ENCODE results near the gene CBX7. TPM values are rescaled to one million over a fixed set of nuclear protein-coding genes. Genes with fewer than 3 reads are reported as not detected.

Gene CBX7
- total RNA-seq, 4 donors from 2014 or later: 47.6 to 108 (median 64.8) TPM

GRCh38 chr22:39114112-39114511 is 38.4 kb downstream of the CBX7 start:
- no peak for TF ChIP-seq CTCF (IDR thresholded peaks at IDR 0.05)
- H3K4me3 ChIP-seq (ENCODE audit: low read depth, poor library complexity, severe bottlenecking): no peak overlapping the region
- 59 to 65% methylated on average over 6 of the region's 6 CpGs for WGBS, 2 donors
- intact Hi-C loops (cut with DNase I; ENCODE audit: low total_unique reads): no loop called here
- DNase-seq (ENCODE audit: low spot score in 2 of 2): no peak

DNA sequence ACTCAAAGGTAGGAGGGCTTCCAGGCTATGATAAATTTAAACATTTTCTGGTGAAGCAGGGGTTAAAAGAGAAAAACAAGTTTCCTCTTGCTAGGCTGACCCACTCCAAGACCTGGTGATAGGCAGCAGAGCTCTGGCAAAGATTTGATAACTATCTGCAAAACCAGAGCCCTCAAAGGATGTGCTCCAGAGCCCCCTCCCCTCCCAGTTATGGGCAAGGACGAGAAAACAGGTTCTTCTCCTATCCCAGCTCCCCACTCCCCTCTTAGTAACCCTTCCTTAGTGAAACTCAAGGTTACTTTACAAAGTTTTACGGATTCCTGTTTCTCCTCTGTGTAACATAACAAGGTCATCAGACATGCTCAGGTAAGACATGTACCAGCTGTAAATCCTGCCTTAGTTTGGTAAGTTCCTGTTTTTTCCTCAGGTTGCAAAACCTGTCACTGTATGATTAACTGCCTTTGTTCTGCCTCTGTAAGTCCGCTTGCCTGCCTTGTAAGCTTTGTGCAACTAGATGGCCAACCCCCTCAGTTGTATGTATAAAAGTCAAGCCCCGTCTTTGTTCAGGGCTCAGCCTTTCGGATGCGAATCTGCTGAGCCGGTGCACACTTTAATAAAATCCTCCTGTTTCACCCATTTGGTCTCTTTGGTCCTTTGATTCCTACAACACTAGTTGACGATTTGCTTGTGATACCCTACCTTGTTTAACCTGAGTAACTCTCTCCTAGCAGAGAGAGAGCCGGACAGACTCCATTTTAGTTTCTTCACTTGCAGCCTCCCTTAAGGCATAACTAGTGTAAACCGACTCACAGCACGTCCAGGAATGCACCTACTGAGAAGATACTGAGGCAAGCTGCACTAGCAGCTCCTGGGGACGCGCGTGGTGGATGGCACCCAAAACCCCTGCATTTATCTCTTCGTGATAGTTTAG is 41.6 kb downstream of the CBX7 start:
- H3K4me3 ChIP-seq (ENCODE audit: low read depth, poor library complexity, severe bottlenecking): no peak overlapping the region
- intact Hi-C loops (cut with DNase I; ENCODE audit: low total_unique reads): no loop called here
- WGBS, 2 donors: 61 to 68% methylated on average over 15 of the region's 15 CpGs
- no peak for DNase-seq (ENCODE audit: low spot score in 2 of 2)
- TF ChIP-seq CTCF (IDR thresholded peaks at IDR 0.05) (no peak), POLR2A (IDR thresholded peaks at IDR 0.05) (no peak)

DNA sequence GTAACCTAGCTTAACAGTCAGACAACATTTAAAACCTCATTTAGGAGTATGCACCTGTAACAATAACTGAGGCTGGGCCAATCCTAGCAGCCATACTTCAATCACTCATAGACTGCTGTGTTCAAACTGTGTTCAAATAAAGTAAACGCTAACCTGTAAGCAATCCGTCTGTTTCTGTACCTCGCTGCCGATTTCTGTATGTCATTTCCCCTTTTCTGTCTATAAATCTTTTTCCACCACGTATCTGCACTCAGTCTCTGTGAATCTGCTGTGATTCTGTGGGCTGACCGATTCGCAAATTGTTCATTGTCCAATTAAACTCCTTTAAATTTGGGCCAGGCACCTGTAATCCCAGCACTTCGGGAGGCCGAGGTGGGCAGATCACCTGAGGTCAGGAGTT is 43.1 kb downstream of the CBX7 start:
- TF ChIP-seq CTCF (IDR thresholded peaks at IDR 0.05) (no peak), POLR2A (IDR thresholded peaks at IDR 0.05) (no peak)
- intact Hi-C loops (cut with DNase I; ENCODE audit: low total_unique reads): no loop called here
- WGBS, 2 donors: 89 to 91% methylated on average over 9 of the region's 9 CpGs

DNA sequence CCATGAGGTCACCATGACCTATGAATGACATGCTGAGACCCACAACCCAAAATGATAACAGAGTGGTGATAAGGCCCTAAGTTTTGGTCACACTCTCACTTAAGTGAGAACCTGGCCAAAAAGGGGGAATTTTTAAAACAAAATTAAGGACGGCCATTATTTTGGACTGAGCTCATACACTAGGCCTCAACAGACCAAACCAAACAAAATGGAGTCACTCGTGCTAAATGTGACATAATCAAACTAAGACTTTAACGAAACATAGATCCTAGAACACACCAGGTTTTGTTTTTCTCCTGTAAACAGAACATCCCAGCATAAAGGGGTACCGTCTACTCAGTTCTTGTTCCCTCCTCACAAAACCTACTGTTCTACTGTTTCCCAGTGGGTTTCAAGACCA is 44.0 kb downstream of the CBX7 start:
- 95 to 98% methylated on average over 4 of the region's 4 CpGs for WGBS, 2 donors

More for the DNA sequence above, 43.1 kb downstream of the CBX7 start:
- DNase-seq (ENCODE audit: low spot score in 2 of 2): no peak
- H3K4me3 ChIP-seq (ENCODE audit: low read depth, poor library complexity, severe bottlenecking): no peak overlapping the region

GRCh38 chr22:39106326-39106725 is 46.2 kb downstream of the CBX7 start:
- TF ChIP-seq CTCF (IDR thresholded peaks at IDR 0.05) (no peak), POLR2A (IDR thresholded peaks at IDR 0.05) (no peak)
- DNase-seq (ENCODE audit: low spot score in 2 of 2): no peak
- intact Hi-C loops (cut with DNase I; ENCODE audit: low total_unique reads): no loop called here
- WGBS, 2 donors: 77 to 91% methylated on average over 2 of the region's 2 CpGs
- H3K4me3 ChIP-seq (ENCODE audit: low read depth, poor library complexity, severe bottlenecking): no peak overlapping the region

More for the DNA sequence above, 44.0 kb downstream of the CBX7 start:
- DNase-seq (ENCODE audit: low spot score in 2 of 2): no peak
- intact Hi-C loops (cut with DNase I; ENCODE audit: low total_unique reads): no loop called here
- no peak for TF ChIP-seq CTCF (IDR thresholded peaks at IDR 0.05)
- no peak for TF ChIP-seq POLR2A (IDR thresholded peaks at IDR 0.05)
- H3K4me3 ChIP-seq (ENCODE audit: low read depth, poor library complexity, severe bottlenecking): no peak overlapping the region
